ENCODE results near the gene PAX7.

The PAX7 gene

DNA sequence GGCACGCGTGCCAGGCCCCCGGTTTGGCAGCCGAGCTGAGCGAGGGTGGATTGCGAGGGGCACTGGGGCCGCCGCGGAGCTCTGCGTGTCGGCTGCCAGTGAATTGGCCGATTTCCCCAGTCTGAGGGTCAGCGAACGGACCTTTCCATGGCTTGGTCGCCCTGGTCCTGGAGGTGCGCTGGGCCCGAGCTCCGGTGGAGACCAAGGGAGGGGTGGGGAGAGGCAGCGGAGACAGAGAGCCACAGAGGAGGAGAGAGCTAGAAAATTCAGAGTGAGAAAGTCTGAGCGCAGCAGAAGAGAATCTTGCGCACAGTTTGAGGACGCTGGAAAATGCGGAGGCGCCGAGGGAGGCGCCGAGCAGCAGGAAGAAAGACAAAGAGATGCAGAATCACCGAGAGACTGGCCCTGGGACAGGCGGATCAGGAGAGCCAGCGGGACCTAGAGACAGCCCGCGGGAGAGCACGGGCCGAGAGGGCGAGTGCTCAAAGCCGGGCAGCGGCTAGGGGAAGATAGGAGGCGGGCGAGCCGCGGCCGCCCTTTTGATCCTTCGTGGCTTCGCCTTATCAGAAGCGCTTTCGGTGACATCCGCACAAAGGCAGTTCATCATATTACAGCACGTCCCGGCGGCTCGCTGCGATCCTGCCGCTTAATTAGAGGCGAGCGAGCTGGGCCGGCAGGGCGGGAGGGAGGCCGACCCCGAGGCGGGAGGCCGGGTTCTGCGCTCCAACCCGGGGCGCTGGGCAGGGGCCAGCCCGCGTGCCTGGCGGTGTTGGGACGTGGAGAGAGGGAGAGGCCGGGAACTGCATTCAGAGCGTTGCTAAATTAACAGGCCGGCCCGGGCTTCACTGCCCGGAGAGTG lies 12.7 kb downstream of the PAX7 start:
- H3K4me1 ChIP-seq (ENCODE audit: insufficient read depth, insufficient read length) = peaks cover 11% of the 10 kb centered on the region
- peaks cover 93% of the 10 kb centered on the region for H3K27me3 ChIP-seq (ENCODE audit: insufficient read depth, insufficient read length)
- no peak overlapping the region for H3K9ac ChIP-seq (ENCODE audit: insufficient read length, low read depth)
- no peaks in the 10 kb centered on the region for H3K36me3 ChIP-seq (ENCODE audit: insufficient read depth, insufficient read length, low read length)
- TF ChIP-seq SUZ12 (IDR thresholded peaks at IDR 0.05; ENCODE audit: extremely low read depth, insufficient read depth, insufficient read length) (no peak), ZNF274 (IDR thresholded peaks at IDR 0.05; ENCODE audit: low read depth, low read length) (no peak), YY1 (IDR thresholded peaks at IDR 0.05; ENCODE audit: insufficient read depth, insufficient read length) (no peak)
- no peak for DNase-seq (ENCODE audit: low read depth, low spot score)
- H3K4me3 ChIP-seq (ENCODE audit: insufficient read length, low read depth) = peak overlapping the region; percentile 4
- no peaks in the 10 kb centered on the region for H3K9me3 ChIP-seq (ENCODE audit: insufficient read depth, low read length)

DNA sequence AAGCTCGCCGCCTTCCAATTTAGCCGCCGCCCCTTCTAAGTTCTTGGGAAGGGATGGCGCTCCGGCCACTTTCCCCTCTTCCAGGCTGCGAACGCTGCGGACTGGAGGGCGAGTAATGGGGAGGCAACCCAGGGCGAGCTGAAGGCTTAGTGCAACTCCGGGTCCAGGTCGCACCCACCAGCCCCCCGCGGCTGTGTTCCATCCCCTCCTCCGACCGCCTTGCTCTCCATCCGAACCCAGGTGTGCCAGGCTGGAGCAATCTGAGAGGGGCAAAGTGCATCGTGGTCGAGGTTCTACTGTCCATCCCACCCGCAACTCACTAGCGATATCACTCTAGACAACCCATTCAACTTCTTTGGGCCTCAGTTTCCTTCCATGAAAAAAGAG lies 13.4 kb downstream of the PAX7 start:
- TF ChIP-seq YY1 (IDR thresholded peaks at IDR 0.05; ENCODE audit: insufficient read depth, insufficient read length) = no peak
- peak; percentile 46 for TF ChIP-seq SUZ12 (IDR thresholded peaks at IDR 0.05; ENCODE audit: extremely low read depth, insufficient read depth, insufficient read length)
- no peak overlapping the region for H3K9ac ChIP-seq (ENCODE audit: insufficient read length, low read depth)
- no peak for DNase-seq (ENCODE audit: low read depth, low spot score)
- no peaks in the 10 kb centered on the region for H3K9me3 ChIP-seq (ENCODE audit: insufficient read depth, low read length)
- H3K27me3 ChIP-seq (ENCODE audit: insufficient read depth, insufficient read length) = peaks cover 93% of the 10 kb centered on the region
- no peaks in the 10 kb centered on the region for H3K36me3 ChIP-seq (ENCODE audit: insufficient read depth, insufficient read length, low read length)
- no peak overlapping the region for H3K4me3 ChIP-seq (ENCODE audit: insufficient read length, low read depth)
- peaks cover 14% of the 10 kb centered on the region for H3K4me1 ChIP-seq (ENCODE audit: insufficient read depth, insufficient read length)

DNA sequence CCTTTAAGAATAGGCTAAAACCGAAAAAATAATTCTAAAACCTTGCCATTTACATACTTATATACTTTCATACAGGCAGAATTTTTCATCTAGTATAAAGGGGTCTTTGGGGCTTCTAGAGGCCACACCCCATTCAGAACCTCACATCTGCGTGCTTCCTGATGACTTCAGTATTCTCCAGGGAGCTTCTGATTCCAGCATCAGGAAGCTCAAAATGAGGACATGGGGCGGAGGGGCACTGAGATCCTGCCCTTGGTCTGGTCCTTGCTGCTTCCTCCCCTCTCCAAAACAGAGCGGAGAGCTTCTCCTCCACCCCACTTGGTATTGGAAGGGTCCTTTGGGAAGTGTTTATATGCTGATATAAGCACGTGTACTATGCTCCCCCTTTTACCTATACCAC lies 13.8 kb downstream of the PAX7 start:
- no peaks in the 10 kb centered on the region for H3K36me3 ChIP-seq (ENCODE audit: insufficient read depth, insufficient read length, low read length)
- no peak overlapping the region for H3K9ac ChIP-seq (ENCODE audit: insufficient read length, low read depth)
- no peak for TF ChIP-seq YY1 (IDR thresholded peaks at IDR 0.05; ENCODE audit: insufficient read depth, insufficient read length)
- peak; percentile 24 for TF ChIP-seq SUZ12 (IDR thresholded peaks at IDR 0.05; ENCODE audit: extremely low read depth, insufficient read depth, insufficient read length)
- H3K9me3 ChIP-seq (ENCODE audit: insufficient read depth, low read length) = no peaks in the 10 kb centered on the region
- DNase-seq (ENCODE audit: low read depth, low spot score) = no peak
- no peak overlapping the region for H3K4me3 ChIP-seq (ENCODE audit: insufficient read length, low read depth)
- H3K27me3 ChIP-seq (ENCODE audit: insufficient read depth, insufficient read length) = peaks cover 93% of the 10 kb centered on the region
- H3K4me1 ChIP-seq (ENCODE audit: insufficient read depth, insufficient read length) = peaks cover 17% of the 10 kb centered on the region

DNA sequence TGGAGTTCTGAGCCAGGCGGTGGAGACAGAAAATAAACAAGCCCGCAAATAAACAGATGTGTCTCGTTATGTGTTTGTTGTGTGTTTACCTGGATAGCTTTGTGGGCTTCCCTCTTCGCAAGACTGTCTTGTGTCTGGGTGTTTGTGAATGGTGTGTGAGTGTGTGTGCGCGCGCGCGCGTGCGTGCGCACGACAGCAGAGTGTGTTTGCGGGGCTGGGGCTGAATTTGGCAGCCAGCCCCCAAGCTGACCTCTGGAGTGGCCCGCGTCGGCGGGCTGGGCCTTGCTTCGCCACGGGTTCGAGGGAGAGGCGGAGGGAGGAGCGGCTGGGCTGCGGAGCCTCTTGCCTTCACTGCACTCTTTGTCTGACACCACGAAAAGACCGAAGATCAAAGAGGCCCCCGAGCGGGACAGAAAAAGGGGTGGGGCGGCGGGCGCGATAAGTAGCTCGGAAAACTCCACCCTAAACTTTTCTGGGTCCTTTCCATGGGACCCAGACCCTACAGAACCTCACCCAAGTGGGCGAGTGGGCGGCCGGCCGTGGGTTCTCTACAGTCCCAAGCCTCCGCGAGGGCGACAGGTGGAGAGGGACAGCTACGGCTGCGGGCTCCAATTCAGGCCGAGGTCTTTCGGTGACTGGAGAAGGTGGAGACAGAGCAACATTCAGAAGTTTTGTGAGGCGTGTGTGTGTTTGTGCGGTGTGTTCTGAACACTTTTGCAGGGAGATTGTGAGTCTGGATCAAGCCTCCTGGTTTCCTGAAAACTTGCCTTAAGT lies 14.5 kb downstream of the PAX7 start:
- Histone ChIP-seq H3K9me3 (ENCODE audit: insufficient read depth, low read length) (no peaks in the 10 kb centered on the region), H3K4me1 (ENCODE audit: insufficient read depth, insufficient read length) (peaks cover 17% of the 10 kb centered on the region), H3K4me3 (ENCODE audit: insufficient read length, low read depth) (no peak overlapping the region), H3K9ac (ENCODE audit: insufficient read length, low read depth) (no peak overlapping the region), H3K27me3 (ENCODE audit: insufficient read depth, insufficient read length) (peaks cover 88% of the 10 kb centered on the region), H3K36me3 (ENCODE audit: insufficient read depth, insufficient read length, low read length) (no peaks in the 10 kb centered on the region)
- TF ChIP-seq YY1 (IDR thresholded peaks at IDR 0.05; ENCODE audit: insufficient read depth, insufficient read length) (no peak), SUZ12 (IDR thresholded peaks at IDR 0.05; ENCODE audit: extremely low read depth, insufficient read depth, insufficient read length) (peak; percentile 36), ZNF274 (IDR thresholded peaks at IDR 0.05; ENCODE audit: low read depth, low read length) (no peak)
- DNase-seq (ENCODE audit: low read depth, low spot score) = no peak

DNA sequence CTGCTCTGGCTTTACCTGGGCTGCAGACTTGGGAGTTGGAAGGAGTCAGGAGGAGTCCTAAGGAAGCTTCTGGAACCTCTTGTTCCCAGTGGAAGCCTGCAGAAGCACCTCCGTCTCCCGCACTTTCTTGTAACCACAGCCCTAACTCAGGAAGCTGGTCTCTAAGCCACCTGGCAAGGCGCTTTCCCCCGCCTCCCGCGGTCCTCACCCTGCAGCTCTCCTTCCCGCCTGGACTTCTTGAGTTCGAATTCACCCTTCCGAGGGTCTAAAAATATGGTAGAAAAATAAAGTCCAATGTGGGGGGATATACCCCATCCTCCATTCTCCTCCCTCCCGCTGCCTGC lies 15.1 kb downstream of the PAX7 start:
- no peak for TF ChIP-seq SUZ12 (IDR thresholded peaks at IDR 0.05; ENCODE audit: extremely low read depth, insufficient read depth, insufficient read length)
- no peak for TF ChIP-seq YY1 (IDR thresholded peaks at IDR 0.05; ENCODE audit: insufficient read depth, insufficient read length)
- no peak for TF ChIP-seq ZNF274 (IDR thresholded peaks at IDR 0.05; ENCODE audit: low read depth, low read length)
- H3K4me3 ChIP-seq (ENCODE audit: insufficient read length, low read depth) = no peak overlapping the region

DNA sequence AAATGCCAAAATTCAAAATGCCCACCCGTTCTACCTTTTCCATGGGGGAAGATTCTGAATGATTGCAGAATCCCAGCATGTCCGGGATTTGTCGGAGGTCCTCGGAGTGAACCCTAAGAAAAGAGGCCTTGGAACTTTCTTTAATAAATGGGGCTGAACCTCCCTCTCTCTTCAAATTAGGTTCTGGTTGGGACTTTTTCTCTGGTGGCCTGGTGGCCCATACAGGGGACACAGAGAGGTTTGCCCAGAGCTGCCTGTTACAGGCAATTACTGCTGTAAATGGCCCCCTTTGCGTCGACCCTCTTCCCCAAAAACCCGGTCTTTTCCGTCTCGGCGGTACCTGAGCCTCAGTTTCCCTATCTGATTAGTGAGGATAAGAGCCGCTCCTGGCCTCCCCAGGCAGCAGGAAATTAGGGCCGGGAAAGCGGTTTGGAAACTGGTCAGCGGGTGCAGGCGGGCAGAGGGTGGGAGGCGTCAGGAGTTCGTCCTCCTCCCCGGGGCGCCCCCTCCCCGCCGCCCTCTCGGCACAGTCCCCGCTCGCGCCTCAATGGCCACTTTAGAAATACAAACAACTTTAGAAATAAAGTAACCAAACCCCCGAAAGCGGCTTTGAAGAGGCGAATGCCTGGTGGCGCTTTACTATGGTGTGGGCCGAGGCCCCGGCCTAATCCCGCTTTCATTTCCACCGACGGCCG lies 15.6 kb downstream of the PAX7 start:
- no peak for DNase-seq (ENCODE audit: low read depth, low spot score)
- no peak overlapping the region for H3K4me3 ChIP-seq (ENCODE audit: insufficient read length, low read depth)
- H3K36me3 ChIP-seq (ENCODE audit: insufficient read depth, insufficient read length, low read length) = no peaks in the 10 kb centered on the region
- H3K9ac ChIP-seq (ENCODE audit: insufficient read length, low read depth) = no peak overlapping the region
- H3K9me3 ChIP-seq (ENCODE audit: insufficient read depth, low read length) = no peaks in the 10 kb centered on the region
- TF ChIP-seq ZNF274 (IDR thresholded peaks at IDR 0.05; ENCODE audit: low read depth, low read length) = no peak
- TF ChIP-seq YY1 (IDR thresholded peaks at IDR 0.05; ENCODE audit: insufficient read depth, insufficient read length) = no peak
- no peak for TF ChIP-seq SUZ12 (IDR thresholded peaks at IDR 0.05; ENCODE audit: extremely low read depth, insufficient read depth, insufficient read length)
- peaks cover 16% of the 10 kb centered on the region for H3K4me1 ChIP-seq (ENCODE audit: insufficient read depth, insufficient read length)
- peaks cover 88% of the 10 kb centered on the region for H3K27me3 ChIP-seq (ENCODE audit: insufficient read depth, insufficient read length)

More for the DNA sequence above, 15.1 kb downstream of the PAX7 start:
- H3K36me3 ChIP-seq (ENCODE audit: insufficient read depth, insufficient read length, low read length) = no peaks in the 10 kb centered on the region
- H3K4me1 ChIP-seq (ENCODE audit: insufficient read depth, insufficient read length) = peaks cover 16% of the 10 kb centered on the region
- no peak for DNase-seq (ENCODE audit: low read depth, low spot score)
- no peak overlapping the region for H3K9ac ChIP-seq (ENCODE audit: insufficient read length, low read depth)
- peaks cover 88% of the 10 kb centered on the region for H3K27me3 ChIP-seq (ENCODE audit: insufficient read depth, insufficient read length)
- H3K9me3 ChIP-seq (ENCODE audit: insufficient read depth, low read length) = no peaks in the 10 kb centered on the region
